Glutamatergic neuron (in vitro differentiated cells): ENCODE data around the gene ZNF280A. TPM values are rescaled to one million over a fixed set of nuclear protein-coding genes. Genes with fewer than 3 reads are reported as not detected.

Experiments used
- DNase-seq: peaks from one replicate; pipeline ENCODE4 v3.0.0; 2022
- H3K27ac Mint-ChIP-seq: one replicate; pipeline ENCODE4 v1.8.0; 2020; ENCODE audit warnings: mild to moderate bottlenecking, mixed read lengths, inconsistent platforms; ENCODE audit not compliant: unreplicated experiment
- H3K27me3 Mint-ChIP-seq: one replicate; pipeline ENCODE4 v1.8.0; 2020; ENCODE audit warnings: mild to moderate bottlenecking, moderate library complexity, mixed read lengths, inconsistent platforms; ENCODE audit not compliant: unreplicated experiment
- H3K36me3 Mint-ChIP-seq: one replicate; pipeline ENCODE4 v1.8.0; 2020; ENCODE audit warnings: mild to moderate bottlenecking, mixed read lengths, inconsistent platforms; ENCODE audit not compliant: unreplicated experiment
- H3K4me1 Mint-ChIP-seq: one replicate; pipeline ENCODE4 v1.8.0; 2020; ENCODE audit warnings: mild to moderate bottlenecking, low read depth, mixed read lengths, inconsistent platforms; ENCODE audit not compliant: unreplicated experiment
- H3K4me3 Mint-ChIP-seq: one replicate; pipeline ENCODE4 v1.8.0; 2020; ENCODE audit warnings: mild to moderate bottlenecking, mixed read lengths, inconsistent platforms; ENCODE audit not compliant: unreplicated experiment
- H3K9me3 Mint-ChIP-seq: one replicate; pipeline ENCODE4 v1.8.0; 2020; ENCODE audit warnings: mild to moderate bottlenecking, moderate library complexity, mixed read lengths, inconsistent platforms; ENCODE audit not compliant: unreplicated experiment
- CTCF ChIP-seq: fragments of 200-600 bp; sonication (generic); IDR thresholded peaks from one replicate; pipeline ENCODE4 v1.5.0; 2021; ENCODE audit not compliant: partially characterized antibody, unreplicated experiment
- total RNA-seq: library from RNA; stranded (reverse); fragmentation: NEBNext Ultra II Directional; extraction: Animal tissue kit (Norgen Biotek cat#: 25700); gene quantifications from one replicate; pipeline ENCODE4 v1.2.1, GENCODE V29; 2021; ENCODE audit not compliant: unreplicated experiment

The ZNF280A gene
- total RNA-seq, 1 donor from 2014 or later: not detected

DNA sequence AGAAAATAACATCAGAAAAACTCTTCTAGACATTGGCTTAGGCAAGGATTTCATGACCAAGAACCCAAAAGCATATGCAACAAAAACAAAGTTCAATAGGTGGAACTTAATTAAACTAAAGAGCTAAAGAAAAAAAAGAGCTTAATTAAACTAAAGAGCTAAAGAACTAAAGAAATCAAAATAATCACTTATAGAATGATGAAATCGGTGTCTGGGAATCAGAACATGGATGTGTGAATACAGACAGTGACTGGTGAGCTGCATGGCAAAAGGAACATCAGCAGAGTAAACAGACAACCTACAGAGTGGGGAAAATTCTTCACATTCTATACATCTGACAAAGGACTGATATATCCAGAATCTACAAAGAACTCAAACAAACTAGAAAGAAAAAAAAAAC is 53.0 kb downstream of the ZNF280A start:
- no peaks in the 10 kb centered on the region for H3K4me1 Mint-ChIP-seq
- H3K36me3 Mint-ChIP-seq: peaks cover 10% of the 10 kb centered on the region
- H3K4me3 Mint-ChIP-seq: no peak overlapping the region
- H3K27ac Mint-ChIP-seq: no peak overlapping the region
- DNase-seq: no peak
- TF ChIP-seq CTCF: no peak
- H3K27me3 Mint-ChIP-seq: peaks cover 11% of the 10 kb centered on the region
- H3K9me3 Mint-ChIP-seq: peaks cover 3% of the 10 kb centered on the region

DNA sequence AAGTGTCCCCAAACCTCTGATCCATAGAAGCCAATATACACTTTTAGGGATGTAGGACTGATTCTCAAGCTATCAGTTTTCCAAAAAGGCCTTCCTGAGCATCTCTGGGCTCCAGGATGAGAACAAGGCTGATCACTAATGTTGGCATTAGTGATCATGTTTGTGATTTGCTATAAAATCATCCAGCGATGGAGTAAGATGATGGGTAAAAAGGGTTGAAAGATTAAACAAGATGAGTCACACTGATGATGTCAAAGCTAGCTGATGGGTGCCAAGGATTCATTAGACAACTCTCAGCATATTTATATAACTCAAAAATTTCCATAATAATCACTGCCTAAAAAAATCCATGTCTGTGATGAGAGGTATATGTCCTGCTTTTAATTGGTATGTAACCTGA is 54.3 kb downstream of the ZNF280A start:
- Mint-ChIP-seq H3K36me3 (peaks cover 10% of the 10 kb centered on the region), H3K4me3 (no peak overlapping the region), H3K4me1 (no peaks in the 10 kb centered on the region), H3K27ac (no peak overlapping the region), H3K27me3 (peaks cover 11% of the 10 kb centered on the region), H3K9me3 (peaks cover 3% of the 10 kb centered on the region)
- TF ChIP-seq CTCF: no peak
- no peak for DNase-seq

- H3K9me3 Mint-ChIP-seq: peaks cover 3% of the 10 kb centered on the region
- no peak for DNase-seq
- peaks cover 10% of the 10 kb centered on the region for H3K36me3 Mint-ChIP-seq
- no peaks in the 10 kb centered on the region for H3K4me1 Mint-ChIP-seq
- no peak overlapping the region for H3K27ac Mint-ChIP-seq
- H3K27me3 Mint-ChIP-seq: peaks cover 11% of the 10 kb centered on the region
- no peak overlapping the region for H3K4me3 Mint-ChIP-seq
- no peak for TF ChIP-seq CTCF
These were observed 54.9 kb downstream of the ZNF280A start for GRCh38 chr22:22465094-22465602.

GRCh38 chr22:22464541-22465054 is 55.5 kb downstream of the ZNF280A start:
- Mint-ChIP-seq H3K4me1 (no peaks in the 10 kb centered on the region), H3K27ac (no peak overlapping the region), H3K36me3 (peaks cover 8% of the 10 kb centered on the region), H3K9me3 (peaks cover 3% of the 10 kb centered on the region), H3K4me3 (no peak overlapping the region), H3K27me3 (peaks cover 11% of the 10 kb centered on the region)
- no peak for TF ChIP-seq CTCF
- DNase-seq: no peak

GRCh38 chr22:22463855-22464540 is 56.1 kb downstream of the ZNF280A start:
- Mint-ChIP-seq H3K4me3 (no peak overlapping the region), H3K9me3 (peaks cover 2% of the 10 kb centered on the region), H3K27ac (no peak overlapping the region), H3K36me3 (peaks cover 9% of the 10 kb centered on the region), H3K4me1 (no peaks in the 10 kb centered on the region), H3K27me3 (peaks cover 11% of the 10 kb centered on the region)
- DNase-seq: peak; percentile 47
- TF ChIP-seq CTCF: peak; percentile 94

Other genes starting within 250 kb of the ZNF280A start
- 1.8 TPM for gene ZNF280B, start 11.5 kb downstream of the ZNF280A start, total RNA-seq
- gene PRAME, start 39.0 kb upstream of the ZNF280A start, total RNA-seq: 1.9 TPM
- not detected for gene GGTLC2, start 124.3 kb upstream of the ZNF280A start, total RNA-seq